ENCODE data around the gene ATOSB. TPM values are rescaled to one million over a fixed set of nuclear protein-coding genes. Genes with fewer than 3 reads are reported as not detected.
A peak's percentile ranks its signal among the peaks of the same experiment; 100 is the strongest.
"Not testable (repeated sequence)": the region's sequence is repeated elsewhere in the genome, so short reads cannot be mapped to it uniquely, and the experiment has no call there.

The ATOSB gene
- total RNA-seq, 2 experiments from 2014 or later, result 5.0 to 5.1 TPM

GRCh38 chr9:35158501-35159280 is 43.0 kb upstream of the ATOSB start:
- Mint-ChIP-seq H3K36me3 (ENCODE audit: low read depth) (no peaks in the 10 kb centered on the region), H3K27ac (no peak overlapping the region), H3K4me3 (peak overlapping the region; percentile 40), H3K9me3 (no peaks in the 10 kb centered on the region), H3K27me3 (no peaks in the 10 kb centered on the region), H3K4me1 (ENCODE audit: low read depth) (peaks cover 35% of the 10 kb centered on the region)
- no peak for ATAC-seq (ENCODE audit: poor library complexity)
- H3K4me3 ChIP-seq (ENCODE audit: low read length), result no peak overlapping the region
- no peaks in the 10 kb centered on the region for H3K27me3 ChIP-seq (ENCODE audit: control insufficient read depth in 1 of 2, insufficient read depth in 2 of 2, low read length in 2 of 2)
- ChIA-PET POLR2A (no interaction called here), CTCF (interaction anchor here (1.6 kb wide), 1 partner anchor 259 kb away, joined by 5 read pairs; no protein-coding TSS in a partner anchor)
- H3K9me3 ChIP-seq (ENCODE audit: control insufficient read depth in 1 of 2, insufficient read depth in 1 of 2, low read length in 2 of 2), result peaks cover 0 to 3% of the 10 kb centered on the region in 2 experiments
- H3K4me1 ChIP-seq (ENCODE audit: insufficient read depth, low read length), result peaks cover 27% of the 10 kb centered on the region
- TF ChIP-seq, protein P1, sequence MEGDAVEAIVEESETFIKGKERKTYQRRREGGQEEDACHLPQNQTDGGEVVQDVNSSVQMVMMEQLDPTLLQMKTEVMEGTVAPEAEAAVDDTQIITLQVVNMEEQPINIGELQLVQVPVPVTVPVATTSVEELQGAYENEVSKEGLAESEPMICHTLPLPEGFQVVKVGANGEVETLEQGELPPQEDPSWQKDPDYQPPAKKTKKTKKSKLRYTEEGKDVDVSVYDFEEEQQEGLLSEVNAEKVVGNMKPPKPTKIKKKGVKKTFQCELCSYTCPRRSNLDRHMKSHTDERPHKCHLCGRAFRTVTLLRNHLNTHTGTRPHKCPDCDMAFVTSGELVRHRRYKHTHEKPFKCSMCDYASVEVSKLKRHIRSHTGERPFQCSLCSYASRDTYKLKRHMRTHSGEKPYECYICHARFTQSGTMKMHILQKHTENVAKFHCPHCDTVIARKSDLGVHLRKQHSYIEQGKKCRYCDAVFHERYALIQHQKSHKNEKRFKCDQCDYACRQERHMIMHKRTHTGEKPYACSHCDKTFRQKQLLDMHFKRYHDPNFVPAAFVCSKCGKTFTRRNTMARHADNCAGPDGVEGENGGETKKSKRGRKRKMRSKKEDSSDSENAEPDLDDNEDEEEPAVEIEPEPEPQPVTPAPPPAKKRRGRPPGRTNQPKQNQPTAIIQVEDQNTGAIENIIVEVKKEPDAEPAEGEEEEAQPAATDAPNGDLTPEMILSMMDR (IDR thresholded peaks at IDR 0.05), result no peak
- DNase-seq, result peak in 2 of 14 experiments; percentile 2 to 3
- intact Hi-C loops (cut with DNase I, micrococcal nuclease), result no loop called here
- no peak overlapping the region for H3K27ac ChIP-seq (ENCODE audit: low read depth in 1 of 2, low read length in 2 of 2)
- no peaks in the 10 kb centered on the region for H3K36me3 ChIP-seq (ENCODE audit: insufficient read depth, low read length)

- H3K27me3 Mint-ChIP-seq; H3K27ac Mint-ChIP-seq; ATAC-seq (ENCODE audit: poor library complexity); H3K9me3 ChIP-seq (ENCODE audit: control insufficient read depth in 1 of 2, insufficient read depth in 1 of 2, low read length in 2 of 2); H3K36me3 ChIP-seq (ENCODE audit: insufficient read depth, low read length); H3K27ac ChIP-seq (ENCODE audit: low read depth in 1 of 2, low read length in 2 of 2); H3K9me3 Mint-ChIP-seq; H3K27me3 ChIP-seq (ENCODE audit: control insufficient read depth in 1 of 2, insufficient read depth in 2 of 2, low read length in 2 of 2); POLR2A ChIA-PET; intact Hi-C loops (cut with DNase I, micrococcal nuclease); DNase-seq; CTCF ChIA-PET; H3K36me3 Mint-ChIP-seq (ENCODE audit: low read depth); H3K4me3 ChIP-seq (ENCODE audit: low read length); H3K4me3 Mint-ChIP-seq: not testable (repeated sequence)
- H3K4me1 ChIP-seq (ENCODE audit: insufficient read depth, low read length), result peaks cover 27% of the 10 kb centered on the region
- H3K4me1 Mint-ChIP-seq (ENCODE audit: low read depth), result peaks cover 28% of the 10 kb centered on the region
Measured at GRCh38 chr9:35157836-35158235, 42.2 kb upstream of the ATOSB start.

DNA sequence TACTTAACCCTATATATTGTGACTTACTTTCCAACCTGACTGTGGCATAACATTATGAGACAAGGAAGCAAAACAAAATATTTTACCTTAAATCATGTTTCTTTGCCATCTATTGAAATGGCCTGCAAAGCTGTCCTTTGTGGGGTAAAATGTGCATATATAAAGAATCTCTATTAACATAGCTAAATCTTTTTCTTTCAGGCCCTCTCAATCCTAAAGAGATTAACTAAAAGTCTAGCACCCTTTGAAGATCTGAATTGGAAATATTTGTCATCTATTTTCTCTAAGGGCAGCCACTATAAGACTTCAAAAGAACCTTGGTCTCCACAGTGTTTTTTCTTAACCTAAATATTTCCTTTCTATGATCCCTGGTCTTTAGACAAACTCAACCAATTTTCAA is 41.1 kb upstream of the ATOSB start:
- intact Hi-C loops (cut with DNase I, micrococcal nuclease), result no loop called here
- POLR2A ChIA-PET, result no interaction called here
- Histone ChIP-seq H3K4me3 (ENCODE audit: low read length) (no peak overlapping the region), H3K27me3 (ENCODE audit: control insufficient read depth in 1 of 2, insufficient read depth in 2 of 2, low read length in 2 of 2) (no peaks in the 10 kb centered on the region), H3K27ac (ENCODE audit: low read depth in 1 of 2, low read length in 2 of 2) (no peak overlapping the region), H3K9me3 (ENCODE audit: control insufficient read depth in 1 of 2, insufficient read depth in 1 of 2, low read length in 2 of 2) (no peaks in the 10 kb centered on the region), H3K36me3 (ENCODE audit: insufficient read depth, low read length) (no peaks in the 10 kb centered on the region), H3K4me1 (ENCODE audit: insufficient read depth, low read length) (peaks cover 19% of the 10 kb centered on the region)
- DNase-seq, result no peak
- Mint-ChIP-seq H3K27ac (no peak overlapping the region), H3K4me1 (ENCODE audit: low read depth) (peaks cover 21% of the 10 kb centered on the region), H3K4me3 (no peak overlapping the region), H3K36me3 (ENCODE audit: low read depth) (no peaks in the 10 kb centered on the region), H3K27me3 (no peaks in the 10 kb centered on the region), H3K9me3 (no peaks in the 10 kb centered on the region)
- CTCF ChIA-PET, result interaction anchor here (1.0 kb wide), 1 partner anchor 40 kb away, joined by 3 read pairs; no protein-coding TSS in a partner anchor
- no peak for ATAC-seq (ENCODE audit: poor library complexity)
- TF ChIP-seq, protein P1 (IDR thresholded peaks at IDR 0.05), result no peak

Data from CD4-positive, alpha-beta T cell (primary cell).